ENCODE measurements around the gene SEMG1.

The SEMG1 gene, protein sequence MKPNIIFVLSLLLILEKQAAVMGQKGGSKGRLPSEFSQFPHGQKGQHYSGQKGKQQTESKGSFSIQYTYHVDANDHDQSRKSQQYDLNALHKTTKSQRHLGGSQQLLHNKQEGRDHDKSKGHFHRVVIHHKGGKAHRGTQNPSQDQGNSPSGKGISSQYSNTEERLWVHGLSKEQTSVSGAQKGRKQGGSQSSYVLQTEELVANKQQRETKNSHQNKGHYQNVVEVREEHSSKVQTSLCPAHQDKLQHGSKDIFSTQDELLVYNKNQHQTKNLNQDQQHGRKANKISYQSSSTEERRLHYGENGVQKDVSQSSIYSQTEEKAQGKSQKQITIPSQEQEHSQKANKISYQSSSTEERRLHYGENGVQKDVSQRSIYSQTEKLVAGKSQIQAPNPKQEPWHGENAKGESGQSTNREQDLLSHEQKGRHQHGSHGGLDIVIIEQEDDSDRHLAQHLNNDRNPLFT

DNA sequence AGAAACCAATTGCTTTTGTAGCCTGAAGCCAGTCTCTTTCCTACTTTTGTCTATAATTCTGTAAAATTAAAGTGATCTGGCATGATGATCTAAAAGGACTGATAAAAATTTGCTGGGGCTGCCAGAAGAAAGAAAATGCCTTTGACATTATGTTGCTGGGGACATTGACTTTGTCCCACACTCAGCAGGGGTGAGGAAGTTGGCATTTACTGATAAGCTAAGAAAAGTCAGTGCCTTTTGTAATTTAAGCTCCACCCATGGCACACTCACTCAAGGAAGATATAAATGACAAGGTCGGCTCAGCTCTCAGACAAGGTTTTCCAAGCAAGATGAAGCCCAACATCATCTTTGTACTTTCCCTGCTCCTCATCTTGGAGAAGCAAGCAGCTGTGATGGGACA, at the start of gene SEMG1:
SEMG1 (plus strand) TSS at position 309 of the 400 bp plus-strand sequence; CDS start at position 330, 21 bp downstream.
- no peak for ATAC-seq

DNA sequence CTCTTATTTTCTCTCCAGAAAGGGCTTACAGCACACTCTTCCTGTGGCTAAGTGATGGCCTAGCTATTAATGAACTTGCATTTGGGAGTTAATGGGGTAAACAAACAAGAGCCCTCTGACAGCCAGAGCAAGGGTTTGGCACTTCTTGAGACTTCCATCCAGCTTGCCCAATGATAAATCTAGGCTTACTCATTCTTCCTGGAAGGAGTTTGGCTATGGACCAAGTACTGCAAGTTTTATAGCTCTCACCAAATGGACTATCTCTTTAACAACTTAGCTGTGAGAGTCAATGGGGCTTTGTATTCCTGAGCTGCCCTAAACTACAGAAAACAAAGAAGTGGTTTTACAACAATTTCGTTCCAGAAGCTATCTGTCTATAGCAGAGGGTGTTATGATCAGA, 48.9 kb upstream of the SEMG1 start:
- no peak for ATAC-seq

DNA sequence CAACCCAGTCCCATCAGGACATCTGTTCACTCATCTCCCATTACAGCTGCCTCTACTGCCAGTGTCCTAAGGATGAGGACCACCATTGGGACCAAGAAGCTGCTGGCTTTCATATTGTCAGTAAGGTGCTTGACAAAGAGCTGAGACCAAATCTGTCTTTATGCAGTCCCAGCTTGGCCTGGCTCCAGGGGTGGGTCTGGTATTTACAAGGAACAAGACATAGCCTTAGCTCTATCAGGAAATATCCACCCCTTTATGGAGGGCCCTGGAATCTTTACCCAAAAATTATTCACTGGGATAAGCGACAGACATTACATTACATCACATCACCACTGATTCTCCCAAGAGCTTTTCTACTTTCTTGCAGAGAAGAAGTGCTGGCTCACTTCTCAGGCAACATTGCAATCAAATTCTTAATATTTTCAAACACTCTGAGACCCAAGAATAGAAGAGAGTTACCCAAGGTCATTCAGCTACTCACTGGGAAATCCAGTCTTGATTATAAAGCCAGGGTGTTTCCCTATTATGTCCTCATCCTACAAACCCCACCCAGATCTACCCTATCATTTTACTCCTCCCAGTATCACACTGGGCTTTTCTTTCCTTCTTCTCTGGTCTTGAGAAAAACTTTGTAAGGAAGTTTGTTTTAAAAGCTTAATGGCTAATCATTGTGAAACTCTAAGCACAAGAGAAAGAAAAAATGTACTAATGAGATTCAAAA, 43.6 kb upstream of the SEMG1 start:
- no peak for ATAC-seq

DNA sequence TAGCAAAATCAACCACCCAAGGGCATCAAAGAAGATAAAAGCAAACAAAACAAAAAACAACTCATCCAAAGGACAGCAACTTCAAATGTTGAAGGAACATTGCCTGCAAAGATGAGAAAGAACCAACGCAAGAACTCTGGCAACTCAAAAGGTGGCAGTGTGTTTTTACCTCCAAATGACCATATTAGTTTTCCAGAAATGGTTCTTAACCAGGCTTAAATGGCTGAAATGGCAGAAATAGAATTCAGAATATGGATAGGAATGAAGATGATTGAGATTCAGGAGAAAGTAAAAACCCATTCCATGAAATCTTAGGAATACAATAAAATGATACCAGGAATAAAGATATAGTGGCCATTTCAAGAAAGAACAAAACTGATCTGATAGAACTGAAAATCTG, 41.9 kb upstream of the SEMG1 start:
- no peak for ATAC-seq

GRCh38 chr20:45173522-45173921, 33.3 kb upstream of the SEMG1 start:
- no peak for ATAC-seq

- no peak for ATAC-seq
Observed at GRCh38 chr20:45174434-45175364, 32.1 kb upstream of the SEMG1 start, which contains the start of gene PI3. Gene PI3, plus strand, starts transcription at chr20:45174902. Its CDS starts 21 bp downstream, at chr20:45174923.

DNA sequence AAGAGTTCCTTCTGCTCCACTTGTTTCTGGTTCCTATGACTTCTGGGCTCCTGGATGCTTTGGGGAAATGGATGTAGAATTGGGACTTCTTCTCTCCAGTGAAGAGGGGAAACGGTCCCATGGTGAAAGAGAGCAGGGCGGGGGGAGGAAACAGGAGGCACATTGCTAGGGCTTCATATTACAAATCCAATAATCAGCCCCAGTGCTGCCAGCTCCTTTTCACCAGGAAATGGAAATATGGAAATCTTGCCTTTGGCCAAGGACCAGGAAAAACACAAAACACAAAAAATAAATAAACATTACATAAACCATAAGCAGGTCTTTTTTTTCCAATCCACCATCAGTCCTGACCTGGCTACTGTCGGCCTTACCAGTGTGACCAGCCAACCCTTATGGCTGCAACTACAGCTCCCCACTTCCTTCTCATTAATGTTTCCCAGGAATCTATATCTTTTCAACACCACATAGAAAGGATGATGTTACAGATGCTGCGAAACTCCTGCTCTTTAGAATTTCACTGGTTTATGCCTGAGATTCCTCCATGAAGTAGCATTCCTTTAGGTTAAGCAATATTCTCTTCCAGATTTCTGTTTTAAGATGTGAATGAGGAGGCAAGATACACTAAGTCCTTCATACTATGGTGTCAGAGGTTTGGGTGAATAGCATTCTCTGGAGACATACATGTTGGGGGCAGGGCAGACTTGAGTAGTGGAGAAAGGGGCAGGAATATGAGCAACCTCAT, 30.1 kb upstream of the SEMG1 start:
- ATAC-seq = no peak

GRCh38 chr20:45179166-45179565, 27.7 kb upstream of the SEMG1 start:
- no peak for ATAC-seq

DNA sequence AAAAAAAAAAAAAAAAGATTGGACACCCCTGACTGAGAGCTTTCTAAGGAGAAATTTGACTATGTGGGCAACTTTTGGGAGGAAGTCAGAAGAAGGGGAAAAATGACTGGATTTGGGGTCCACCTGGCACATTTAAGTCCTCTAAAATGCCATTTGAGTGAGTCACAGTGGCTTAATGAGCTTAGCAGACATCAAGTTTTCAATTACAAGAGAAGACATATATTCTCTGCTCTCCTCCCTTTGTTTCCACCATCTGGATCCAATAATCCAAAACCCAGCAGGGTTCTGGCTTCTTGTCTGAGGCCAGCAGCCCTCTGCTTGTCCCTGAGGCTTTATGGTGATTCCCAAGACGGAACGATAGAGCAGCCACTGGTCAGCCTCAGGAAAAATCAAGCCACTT, 25.2 kb upstream of the SEMG1 start:
- no peak for ATAC-seq

DNA sequence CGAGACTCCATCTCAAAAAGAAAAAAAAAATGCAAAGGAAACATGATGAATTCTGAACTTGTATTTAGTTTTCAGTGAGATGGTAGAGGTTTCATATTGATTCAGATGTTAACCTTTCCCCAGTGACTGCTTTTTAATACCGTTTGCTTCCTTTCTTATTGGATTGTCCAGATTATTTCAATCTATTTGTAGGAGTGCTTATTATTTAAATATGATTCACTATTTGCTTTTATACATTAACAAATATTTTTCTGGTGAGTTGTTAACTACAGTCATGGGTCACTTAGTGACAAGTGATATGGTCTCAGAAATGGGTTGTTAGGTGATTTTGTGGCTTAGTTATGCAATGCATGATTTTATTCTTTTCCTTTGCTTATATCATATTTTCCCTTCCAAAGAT, 23.7 kb upstream of the SEMG1 start:
- ATAC-seq = no peak

DNA sequence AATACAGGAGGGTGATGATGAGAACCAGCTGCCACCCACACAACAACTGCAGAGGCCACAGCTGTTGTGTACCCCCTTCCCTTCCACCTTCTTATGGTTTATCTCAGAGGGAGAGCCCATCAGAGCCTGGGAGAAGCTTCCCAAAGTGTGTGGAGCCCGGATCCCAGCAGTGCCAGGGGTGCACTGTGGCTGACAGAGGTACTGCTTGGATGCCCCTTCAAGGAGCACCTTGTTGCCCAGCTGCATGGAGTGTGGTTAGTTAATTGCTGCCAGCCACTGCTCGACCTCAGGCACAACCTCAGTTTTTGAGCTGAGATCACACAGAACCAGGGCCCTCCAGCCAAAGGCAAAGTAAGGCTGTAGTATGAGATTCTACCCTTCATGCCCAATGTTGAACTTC, 19.1 kb upstream of the SEMG1 start:
- no peak for ATAC-seq

- no peak for ATAC-seq
Observed at GRCh38 chr20:45189067-45189609, 17.7 kb upstream of the SEMG1 start.

DNA sequence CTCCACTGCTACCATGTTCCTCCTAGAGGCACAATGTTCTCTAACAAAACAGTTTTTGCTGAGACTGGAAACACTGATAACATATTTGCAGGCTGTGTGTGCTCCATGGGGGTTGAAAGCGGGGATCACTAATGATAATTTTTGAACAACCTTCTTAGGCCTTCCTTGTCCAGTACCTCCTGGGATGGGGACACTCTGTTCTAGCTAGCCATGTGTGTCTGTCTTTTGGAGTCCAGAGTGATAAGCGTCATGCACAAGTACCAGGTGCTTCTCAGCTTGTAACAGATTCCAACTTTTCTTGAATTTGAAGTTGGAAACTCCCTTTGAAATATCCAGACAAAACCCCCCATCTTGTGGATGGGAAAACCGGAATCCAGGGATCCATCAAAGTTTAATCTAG, 17.0 kb upstream of the SEMG1 start:
- ATAC-seq = no peak

GRCh38 chr20:45191926-45192325, 14.9 kb upstream of the SEMG1 start:
- no peak for ATAC-seq

- no peak for ATAC-seq
Observed at GRCh38 chr20:45193331-45193730, 13.5 kb upstream of the SEMG1 start.

GRCh38 chr20:45209924-45210323, 3.1 kb downstream of the SEMG1 start:
- no peak for ATAC-seq

DNA sequence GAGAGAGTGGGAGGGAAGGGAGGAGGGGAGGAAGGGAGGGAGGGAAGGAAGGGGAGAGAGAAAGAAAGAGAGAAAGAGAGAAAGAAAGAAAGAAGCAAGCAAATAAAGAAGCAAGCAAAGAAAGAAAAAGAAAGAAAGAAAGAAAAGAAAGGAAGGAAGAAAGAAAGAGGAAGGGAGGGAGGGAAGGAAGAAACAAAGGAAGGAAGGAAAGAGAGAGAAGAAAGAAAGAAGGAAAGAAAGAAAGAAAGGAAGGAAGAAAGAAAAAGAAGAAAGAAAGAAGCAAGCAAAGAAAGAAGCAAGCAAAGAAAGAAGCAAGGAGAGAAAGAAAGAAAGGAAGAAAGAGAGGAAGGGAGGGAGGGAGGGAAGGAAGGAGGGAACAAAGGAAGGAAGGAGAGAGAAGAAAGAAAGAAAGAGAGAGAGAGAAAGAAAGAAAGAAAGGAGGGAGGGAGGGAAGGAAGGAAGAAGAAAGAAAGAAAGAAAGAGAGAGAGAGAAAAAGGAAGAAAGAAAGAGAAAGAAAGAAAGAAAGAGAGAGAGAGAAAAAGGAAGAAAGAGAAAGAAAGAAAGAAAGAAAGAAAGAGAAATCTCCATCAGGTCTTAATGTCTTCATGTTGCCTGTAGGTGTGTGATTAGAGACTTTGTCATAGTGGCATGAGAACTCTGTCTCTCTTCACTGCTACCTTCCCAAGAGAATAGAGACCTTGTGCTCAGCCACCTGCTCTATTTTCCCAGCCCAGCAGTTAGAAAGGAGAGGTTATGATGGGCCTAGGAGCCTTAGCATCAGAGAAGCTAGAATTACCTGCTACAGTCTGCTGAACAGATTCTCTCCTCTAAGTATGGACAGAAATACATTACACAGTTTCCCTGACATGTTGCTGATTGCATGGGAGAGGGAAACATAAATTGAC, 5.0 kb downstream of the SEMG1 start:
- no peak for ATAC-seq

GRCh38 chr20:45212836-45213235, 6.0 kb downstream of the SEMG1 start:
- ATAC-seq = no peak

- no peak for ATAC-seq
Observed at GRCh38 chr20:45218124-45218523, 11.3 kb downstream of the SEMG1 start.

DNA sequence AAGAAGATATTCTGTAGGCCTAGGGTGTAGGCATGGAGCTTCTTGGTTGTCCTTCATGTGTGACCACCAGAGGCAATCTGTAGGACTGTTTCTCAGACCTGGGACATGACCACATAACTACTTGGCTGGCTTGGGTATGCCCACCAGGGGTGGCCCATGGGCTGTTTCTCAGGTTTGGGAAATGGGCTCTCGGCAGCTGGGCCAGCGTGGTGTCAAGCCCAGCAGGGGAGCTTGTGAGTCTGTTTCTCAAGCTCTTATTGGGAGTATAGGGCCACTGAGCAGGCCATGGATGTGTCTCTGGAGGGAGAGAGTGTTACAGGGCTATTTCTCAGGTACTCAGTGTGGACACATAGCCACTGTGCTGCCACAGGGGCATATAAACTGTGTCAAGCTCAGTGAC, 11.8 kb downstream of the SEMG1 start:
- no peak for ATAC-seq

DNA sequence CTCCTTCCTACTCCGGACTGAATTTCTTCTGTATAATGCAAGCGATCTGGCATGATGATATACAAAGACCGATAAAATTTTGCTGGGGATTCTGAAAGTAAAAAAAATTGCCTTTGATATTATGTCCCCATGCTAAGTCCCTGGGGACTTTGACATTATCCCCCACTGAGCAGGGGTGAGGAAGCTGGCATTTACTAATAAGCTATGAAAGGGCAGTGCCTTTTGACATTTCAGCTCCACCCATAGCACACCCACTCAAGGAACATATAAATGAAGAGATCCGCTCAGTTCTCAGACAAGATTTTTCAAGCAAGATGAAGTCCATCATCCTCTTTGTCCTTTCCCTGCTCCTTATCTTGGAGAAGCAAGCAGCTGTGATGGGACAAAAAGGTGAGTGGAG, 14.2 kb downstream of the SEMG1 start, which contains the start of gene SEMG2:
SEMG2 (plus strand) TSS at position 298 of the 400 bp plus-strand sequence; CDS start at position 315, 17 bp downstream.
- no peak for ATAC-seq
